Esophagus muscularis mucosa (tissue), 4 donors: ENCODE data around the gene NFKB2.

ENCODE experiments used
- EP300 ChIP-seq: sonication (generic); formaldehyde crosslinking; IDR thresholded peaks from one replicate; pipeline ENCODE4 v1.6.1; 2017; ENCODE audit warnings: antibody characterized with exemption
- POLR2A ChIP-seq: fragments of 450-650 bp; IDR thresholded peaks from one replicate; pipeline ENCODE4 v1.6.1; 2017; ENCODE audit warnings: antibody characterized with exemption, moderate library complexity, mild to moderate bottlenecking, low read depth
- TF ChIP-seq, protein P1 (sequence below), 3 experiments: fragments of 200-600 bp in 2 of 3; fragments of 450-650 bp in 1 of 3; sonication (generic) in 2 of 3; IDR thresholded peaks; one replicate each; pipeline ENCODE4 v1.5.1; 2017 to 2019; ENCODE audit warnings: antibody characterized with exemption in 3 of 3, mild to moderate bottlenecking in 2 of 3, moderate library complexity in 1 of 3

DNA sequence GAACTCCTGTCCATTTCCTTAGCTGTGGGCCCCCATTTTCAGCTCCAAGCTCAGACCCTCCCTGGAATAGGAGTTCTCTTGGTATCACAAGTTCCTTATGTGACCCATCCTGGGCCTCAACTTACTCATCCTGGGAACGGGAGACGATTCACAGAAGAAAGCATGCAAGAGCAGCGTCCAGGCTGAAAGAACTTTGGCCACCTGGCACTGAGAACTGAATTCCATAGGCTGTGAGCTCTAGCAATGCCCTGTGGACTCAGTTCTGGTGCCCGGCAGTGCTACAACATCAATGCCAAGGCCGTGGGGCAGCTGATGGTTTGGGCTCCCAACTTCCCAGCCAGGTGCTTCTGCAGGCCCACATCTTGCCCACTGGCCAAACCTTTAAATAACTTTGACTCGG lies 40.8 kb downstream of the NFKB2 start:
- TF ChIP-seq EP300 (no peak), POLR2A (no peak)
- TF ChIP-seq, protein P1, sequence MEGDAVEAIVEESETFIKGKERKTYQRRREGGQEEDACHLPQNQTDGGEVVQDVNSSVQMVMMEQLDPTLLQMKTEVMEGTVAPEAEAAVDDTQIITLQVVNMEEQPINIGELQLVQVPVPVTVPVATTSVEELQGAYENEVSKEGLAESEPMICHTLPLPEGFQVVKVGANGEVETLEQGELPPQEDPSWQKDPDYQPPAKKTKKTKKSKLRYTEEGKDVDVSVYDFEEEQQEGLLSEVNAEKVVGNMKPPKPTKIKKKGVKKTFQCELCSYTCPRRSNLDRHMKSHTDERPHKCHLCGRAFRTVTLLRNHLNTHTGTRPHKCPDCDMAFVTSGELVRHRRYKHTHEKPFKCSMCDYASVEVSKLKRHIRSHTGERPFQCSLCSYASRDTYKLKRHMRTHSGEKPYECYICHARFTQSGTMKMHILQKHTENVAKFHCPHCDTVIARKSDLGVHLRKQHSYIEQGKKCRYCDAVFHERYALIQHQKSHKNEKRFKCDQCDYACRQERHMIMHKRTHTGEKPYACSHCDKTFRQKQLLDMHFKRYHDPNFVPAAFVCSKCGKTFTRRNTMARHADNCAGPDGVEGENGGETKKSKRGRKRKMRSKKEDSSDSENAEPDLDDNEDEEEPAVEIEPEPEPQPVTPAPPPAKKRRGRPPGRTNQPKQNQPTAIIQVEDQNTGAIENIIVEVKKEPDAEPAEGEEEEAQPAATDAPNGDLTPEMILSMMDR (IDR thresholded peaks at IDR 0.05): no peak
